Neural progenitor cell (in vitro differentiated cells): ENCODE measurements around the gene DCTN3.

Experiments
- CTCF ChIP-seq: fragments of 200-600 bp; sonication (generic); IDR thresholded peaks from 2 replicates; pipeline ENCODE4 v1.5.1; 2017; ENCODE audit warnings: antibody characterized with exemption, mild to moderate bottlenecking
- EZH2phosphoT487 ChIP-seq: fragments of 200-600 bp; sonication (generic); IDR thresholded peaks from 2 replicates; pipeline ENCODE4 v1.6.1; 2017; ENCODE audit warnings: antibody characterized with exemption

- TF ChIP-seq CTCF (no peak), EZH2phosphoT487 (no peak)
Measured at GRCh38 chr9:34636791-34637355, 16.6 kb upstream of the DCTN3 start.
